ENCODE data around the gene BTBD6. TPM values are rescaled to one million over a fixed set of nuclear protein-coding genes. Genes with fewer than 3 reads are reported as not detected.
"Not testable (repeated sequence)": the region's sequence is repeated elsewhere in the genome, so short reads cannot be mapped to it uniquely, and the experiment has no call there.

The BTBD6 gene
- total RNA-seq, 4 donors from 2014 or later, result 41.0 to 52.7 (median 46.9) TPM

- Histone ChIP-seq H3K27ac (peak overlapping the region in 1 of 4 donors; percentile 44), H3K36me3 (peaks cover 0 to 19% (median 0%) of the 10 kb centered on the region in 3 donors), H3K9me3 (no peaks in the 10 kb centered on the region), H3K27me3 (no peaks in the 10 kb centered on the region), H3K4me3 (no peak overlapping the region), H3K4me1 (peaks cover 7 to 43% (median 11%) of the 10 kb centered on the region in 3 donors)
- TF ChIP-seq POLR2A (IDR thresholded peaks at IDR 0.05), result no peak
- TF ChIP-seq CTCF (IDR thresholded peaks at IDR 0.05), result no peak
- intact Hi-C loops (cut with DNase I), result no loop called here
- DNase-seq, result no peak
- WGBS, 2 donors, result 73 to 75% methylated on average over 4 to 12 of the region's 16 CpGs
Measured at GRCh38 chr14:105275267-105275946, 27.1 kb downstream of the BTBD6 start.

GRCh38 chr14:105277448-105277847, 29.1 kb downstream of the BTBD6 start:
- intact Hi-C loops (cut with DNase I); DNase-seq; H3K27me3 ChIP-seq; H3K36me3 ChIP-seq; H3K27ac ChIP-seq; H3K9me3 ChIP-seq; H3K4me3 ChIP-seq: not testable (repeated sequence)
- WGBS, 2 donors, result 61 to 77% methylated on average over 2 of the region's 4 CpGs
- H3K4me1 ChIP-seq, result peaks cover 7 to 50% (median 10%) of the 10 kb centered on the region in 3 donors

DNA sequence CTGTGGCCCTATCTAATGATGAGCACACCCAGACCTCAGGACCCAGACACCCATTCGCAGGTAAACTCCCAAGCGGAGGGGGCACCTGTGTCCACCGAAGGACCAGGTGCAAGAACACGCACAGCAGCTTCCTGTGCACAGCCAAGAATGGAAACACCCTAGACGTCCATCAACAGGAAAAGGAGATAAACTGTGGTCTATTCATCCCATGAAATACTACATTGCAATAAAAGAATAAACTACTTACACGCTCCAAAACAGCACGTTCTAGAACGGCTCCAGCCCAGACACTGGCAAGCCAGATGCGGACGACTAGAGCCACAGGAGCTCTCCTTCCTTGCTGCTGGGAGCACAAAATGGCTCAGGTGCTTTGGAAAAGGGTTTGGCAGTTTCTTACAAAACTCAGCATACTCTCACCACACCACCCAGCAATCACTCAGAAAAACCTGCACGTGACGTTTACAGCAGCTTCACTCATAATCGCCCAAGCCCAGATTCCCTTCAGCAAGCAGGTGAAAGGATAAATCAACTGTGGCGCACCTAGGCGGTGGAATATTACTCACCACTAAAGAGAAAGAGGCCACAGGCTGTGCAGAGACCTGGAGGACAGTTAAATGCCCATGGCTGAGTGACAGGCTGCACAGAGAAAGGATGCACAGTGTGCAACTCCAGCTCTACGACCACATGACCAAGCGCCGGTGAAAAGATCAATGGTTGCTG, 31.5 kb downstream of the BTBD6 start:
- WGBS, 2 donors, result 87% methylated on average over 9 to 17 of the region's 18 CpGs
- Histone ChIP-seq H3K4me1 (peaks cover 0 to 26% (median 4%) of the 10 kb centered on the region in 3 donors), H3K36me3 (peaks cover 0 to 25% (median 0%) of the 10 kb centered on the region in 3 donors), H3K9me3 (no peaks in the 10 kb centered on the region), H3K27ac (no peak overlapping the region), H3K27me3 (no peaks in the 10 kb centered on the region), H3K4me3 (no peak overlapping the region)
- DNase-seq, result no peak
- intact Hi-C loops (cut with DNase I), result loop anchor here (5.0 to 10.0 kb wide), 3 partner anchors 57 to 185 kb away; no protein-coding TSS in a partner anchor
- TF ChIP-seq CTCF (IDR thresholded peaks at IDR 0.05) (no peak), POLR2A (IDR thresholded peaks at IDR 0.05) (no peak)

GRCh38 chr14:105280525-105280924, 32.2 kb downstream of the BTBD6 start:
- Histone ChIP-seq H3K4me3 (no peak overlapping the region), H3K27ac (no peak overlapping the region), H3K9me3 (no peaks in the 10 kb centered on the region), H3K4me1 (peaks cover 0 to 19% (median 0%) of the 10 kb centered on the region in 3 donors), H3K36me3 (peaks cover 0 to 32% (median 0%) of the 10 kb centered on the region in 3 donors), H3K27me3 (no peaks in the 10 kb centered on the region)
- 93 to 96% methylated on average over 16 to 21 of the region's 21 CpGs for WGBS, 2 donors
- intact Hi-C loops (cut with DNase I), result loop anchor here (5.0 to 10.0 kb wide), 3 partner anchors 57 to 186 kb away; no protein-coding TSS in a partner anchor
- TF ChIP-seq POLR2A (IDR thresholded peaks at IDR 0.05), result no peak
- no peak for TF ChIP-seq CTCF (IDR thresholded peaks at IDR 0.05)
- DNase-seq, result no peak

GRCh38 chr14:105281371-105282097, 33.2 kb downstream of the BTBD6 start:
- Histone ChIP-seq H3K27ac (no peak overlapping the region), H3K4me3 (no peak overlapping the region), H3K36me3 (peaks cover 0 to 38% (median 0%) of the 10 kb centered on the region in 3 donors), H3K27me3 (no peaks in the 10 kb centered on the region), H3K4me1 (peaks cover 0 to 17% (median 0%) of the 10 kb centered on the region in 3 donors), H3K9me3 (no peaks in the 10 kb centered on the region)
- TF ChIP-seq CTCF (IDR thresholded peaks at IDR 0.05), result peak in 5 of 6 experiments; percentile 43 to 68 (median 51)
- no peak for TF ChIP-seq POLR2A (IDR thresholded peaks at IDR 0.05)
- WGBS, 2 donors, result 50 to 65% methylated on average over 15 to 18 of the region's 23 CpGs
- DNase-seq, result no peak
- intact Hi-C loops (cut with DNase I), result loop anchor here (5.0 to 10.0 kb wide), 3 partner anchors 56 to 187 kb away; no protein-coding TSS in a partner anchor

Measured in esophagus squamous epithelium (tissue), 5 donors.